HCT116 (cell line): ENCODE measurements around the gene C1QTNF2. TPM values are rescaled to one million over a fixed set of nuclear protein-coding genes. Genes with fewer than 3 reads are reported as not detected.

Experiments
- ATAC-seq: fragments of 200-7000 bp; cut with Tn5 transposase; 2 replicates; pipeline ENCODE4 v1.9.1; 2020; ENCODE audit warnings: mild to moderate bottlenecking, moderate library complexity
- BruUV-seq: library from RNA; stranded (reverse); fragments of 400-500 nt; replicated peaks from 2 replicates; lab custom pipeline; 2021; lab: Mats Ljungman, UMichigan
- CTCF ChIA-PET: fragments of 300-600 bp; sonication (Branson Sonifier 250); formaldehyde crosslinking; loops from one replicate; lab custom pipeline; 2021; ENCODE audit warnings: antibody characterized with exemption; lab: Charles Lee
- POLR2A ChIA-PET: fragments of 300-600, 350-600 bp; sonication (Branson Sonifier 250); formaldehyde crosslinking; loops from one replicate; lab custom pipeline; 2021; ENCODE audit warnings: antibody characterized with exemption; lab: Charles Lee
- RAD21 ChIA-PET, 2 experiments: fragments of 300-600 bp; sonication (Branson Sonifier 250); formaldehyde crosslinking; loops; one replicate each; lab custom pipeline; 2023; ENCODE audit warnings: low total read pairs in 2 of 2; ENCODE audit not compliant: uncharacterized antibody in 2 of 2, unreplicated experiment in 2 of 2, low non-redundant PET in 1 of 2; lab: Charles Lee
- DNase-seq: peaks from one replicate; pipeline ENCODE4 v3.0.0-alpha.2; 2010; ENCODE audit warnings: low read depth, low spot score
- H2AFZ ChIP-seq: fragments of 200-600 bp; shearing (Covaris generic), sonication (generic); 2 replicates; pipeline ENCODE4 v1.6.1; 2017; ENCODE audit warnings: low read depth, mixed run types, mixed read lengths, antibody characterized with exemption, low read length; ENCODE audit not compliant: poor library complexity, severe bottlenecking
- H3K27ac ChIP-seq: 2 replicates; pipeline ENCODE4 v1.5.1; 2012; ENCODE audit warnings: low read depth, low read length
- H3K27me3 ChIP-seq: fragments of 200-600 bp; sonication (generic); 2 replicates; pipeline ENCODE4 v1.6.1; 2016; ENCODE audit warnings: mixed run types, low read length, mixed read lengths; ENCODE audit not compliant: insufficient read depth
- H3K36me3 ChIP-seq, 2 experiments: fragments of 200-500 bp in 1 of 2; fragments of 200-600 bp in 1 of 2; sonication (Bioruptor generic) in 1 of 2; sonication (generic) in 1 of 2; 2 replicates each; pipeline versions ENCODE4 v1.5.1 to v1.6.1; 2014 to 2016; ENCODE audit warnings: low read length in 2 of 2, inconsistent platforms in 1 of 2, mixed read lengths in 1 of 2, mixed run types in 1 of 2; ENCODE audit not compliant: insufficient read depth in 2 of 2, control insufficient read depth in 1 of 2
- H3K4me1 ChIP-seq, 2 experiments: fragments of 200-600 bp in 1 of 2; sonication (generic) in 1 of 2; 2 replicates each; pipeline versions ENCODE4 v1.5.1 to v1.6.1; 2012 to 2017; ENCODE audit warnings: low read length in 2 of 2, inconsistent platforms in 1 of 2, mild to moderate bottlenecking in 1 of 2, mixed read lengths in 1 of 2, mixed run types in 1 of 2, moderate library complexity in 1 of 2; ENCODE audit not compliant: insufficient read depth in 2 of 2, control insufficient read depth in 1 of 2
- H3K4me2 ChIP-seq: fragments of 200-600 bp; sonication (generic); 2 replicates; pipeline ENCODE4 v1.6.1; 2017; ENCODE audit warnings: mixed run types, low read length, mixed read lengths
- H3K4me3 ChIP-seq, 2 experiments: fragments of 200-600 bp in 1 of 2; sonication (generic) in 1 of 2; replicated peaks in 1 of 2; 2 replicates each; pipeline ENCODE4 v1.5.1; 2011 to 2016; ENCODE audit warnings: low read length in 2 of 2, control low read depth in 1 of 2, low read depth in 1 of 2, mild to moderate bottlenecking in 1 of 2, mixed read lengths in 1 of 2, mixed run types in 1 of 2
- H3K79me2 ChIP-seq: fragments of 200-600 bp; sonication (generic); 2 replicates; pipeline ENCODE4 v1.6.1; 2017; ENCODE audit warnings: mild to moderate bottlenecking, mixed run types, low read length, moderate library complexity, mixed read lengths; ENCODE audit not compliant: insufficient read depth
- H3K9ac ChIP-seq: fragments of 200-600 bp; sonication (generic); 2 replicates; pipeline ENCODE4 v1.6.1; 2016; ENCODE audit warnings: low read length, mixed read lengths
- H3K9me2 ChIP-seq: fragments of 200-600 bp; sonication (generic), shearing (Covaris generic); 2 replicates; pipeline ENCODE4 v1.6.1; 2017; ENCODE audit warnings: mixed run types, mild to moderate bottlenecking, moderate library complexity; ENCODE audit not compliant: insufficient read depth
- H3K9me3 ChIP-seq, 2 experiments: fragments of 200-500 bp in 1 of 2; fragments of 200-600 bp in 1 of 2; sonication (Bioruptor generic) in 1 of 2; sonication (generic) in 1 of 2; 2 replicates each; pipeline ENCODE4 v1.6.1; 2014 to 2017; ENCODE audit warnings: low read length in 2 of 2, mixed read lengths in 2 of 2, inconsistent platforms in 1 of 2, low read depth in 1 of 2, mild to moderate bottlenecking in 1 of 2, mixed run types in 1 of 2, moderate library complexity in 1 of 2; ENCODE audit not compliant: control insufficient read depth in 1 of 2, insufficient read depth in 1 of 2
- H4K20me1 ChIP-seq: fragments of 200-600 bp; sonication (generic), shearing (Covaris generic); 2 replicates; pipeline ENCODE4 v1.6.1; 2017; ENCODE audit warnings: mixed run types, mild to moderate bottlenecking, moderate library complexity; ENCODE audit not compliant: insufficient read depth
- ELF1 ChIP-seq: IDR thresholded peaks from 2 replicates; pipeline ENCODE4 v1.6.1; 2012; ENCODE audit warnings: low read depth, borderline replicate concordance
- EZH2 ChIP-seq: fragments of 200-600 bp; sonication (generic); IDR thresholded peaks from 2 replicates; pipeline ENCODE4 v1.6.1; 2017; ENCODE audit warnings: antibody characterized with exemption, mixed run types
- EZH2phosphoT487 ChIP-seq: fragments of 200-600 bp; IDR thresholded peaks from 2 replicates; pipeline ENCODE4 v1.6.1; 2018; ENCODE audit warnings: antibody characterized with exemption, borderline replicate concordance
- JUND ChIP-seq: IDR thresholded peaks from 2 replicates; pipeline ENCODE4 v1.6.1; 2012
- POLR2AphosphoS5 ChIP-seq: IDR thresholded peaks from 2 replicates; pipeline ENCODE4 v1.6.1; 2011; ENCODE audit warnings: mild to moderate bottlenecking, low read depth, low read length, moderate library complexity
- SRF ChIP-seq: IDR thresholded peaks from 2 replicates; pipeline ENCODE4 v1.6.1; 2012; ENCODE audit warnings: low read depth
- TCF7L2 ChIP-seq: IDR thresholded peaks from 2 replicates; pipeline ENCODE4 v1.7.0; 2011; ENCODE audit warnings: borderline replicate concordance, inconsistent platforms; ENCODE audit not compliant: insufficient read depth, insufficient read length; ENCODE audit errors: extremely low read depth
- ZNF274 ChIP-seq: fragments of 200-500 bp; sonication (Bioruptor generic); IDR thresholded peaks from 2 replicates; pipeline ENCODE4 v1.6.1; 2014; ENCODE audit warnings: mild to moderate bottlenecking, low read depth, low read length, inconsistent platforms
- intact Hi-C: fragments of 100-400 bp; cut with micrococcal nuclease; formaldehyde crosslinking; loops from 2 replicates; pipeline ENCODE4 v1.10.0; 2022
- total RNA-seq: library from RNA; stranded (reverse); gene quantifications from one replicate; pipeline ENCODE4 v1.2.1, GENCODE V29; 2021; ENCODE audit not compliant: unreplicated experiment
- TF ChIP-seq, protein P1 (sequence below): IDR thresholded peaks from 2 replicates; pipeline ENCODE4 v1.6.1; 2012
- TF ChIP-seq, protein P2 (sequence below): IDR thresholded peaks from 2 replicates; pipeline ENCODE4 v1.6.1; 2012; ENCODE audit warnings: low read depth
- TF ChIP-seq, protein P3 (sequence below), 3 experiments: fragments of 200-600 bp in 1 of 3; sonication (generic) in 1 of 3; IDR thresholded peaks in 2 of 3; conservative IDR thresholded peaks in 1 of 3; 2 replicates each; pipeline ENCODE4 v1.5.1; 2012 to 2017; ENCODE audit warnings: low read depth in 2 of 3, low read length in 2 of 3, antibody characterized with exemption in 1 of 3, borderline replicate concordance in 1 of 3, control low read depth in 1 of 3, mild to moderate bottlenecking in 1 of 3, mixed read lengths in 1 of 3, mixed run types in 1 of 3, moderate library complexity in 1 of 3; ENCODE audit not compliant: insufficient read depth in 1 of 3
- TF ChIP-seq, protein P4 (sequence below): IDR thresholded peaks from 2 replicates; pipeline ENCODE4 v1.6.1; 2011; ENCODE audit warnings: mild to moderate bottlenecking, low read length, moderate library complexity; ENCODE audit not compliant: insufficient replicate concordance; ENCODE audit errors: extremely low read depth

The C1QTNF2 gene
- total RNA-seq, 1 experiment from 2014 or later, result 0.15 TPM

DNA sequence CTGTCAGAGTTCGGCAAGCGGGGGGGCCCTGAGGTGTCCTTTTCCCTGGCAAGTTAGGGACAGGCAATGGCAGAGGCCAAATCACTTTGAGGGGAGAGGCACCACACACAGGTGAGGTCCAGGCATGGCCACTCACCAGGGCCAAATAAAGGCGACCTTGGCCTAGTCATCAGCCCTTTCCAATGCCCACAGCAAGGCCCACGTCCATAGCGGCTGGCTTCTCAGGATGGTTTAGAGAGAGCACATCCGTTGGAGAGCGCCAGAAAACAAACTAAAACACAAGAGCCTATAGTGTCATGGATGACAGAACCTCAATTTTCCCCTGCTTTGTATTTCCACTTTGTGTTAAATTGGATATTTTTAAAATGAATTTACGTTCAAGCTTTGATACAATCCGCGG lies 65.1 kb downstream of the C1QTNF2 start:
- no peaks in the 10 kb centered on the region for H3K9me3 ChIP-seq
- no peak for TF ChIP-seq ELF1
- TF ChIP-seq, protein P1, sequence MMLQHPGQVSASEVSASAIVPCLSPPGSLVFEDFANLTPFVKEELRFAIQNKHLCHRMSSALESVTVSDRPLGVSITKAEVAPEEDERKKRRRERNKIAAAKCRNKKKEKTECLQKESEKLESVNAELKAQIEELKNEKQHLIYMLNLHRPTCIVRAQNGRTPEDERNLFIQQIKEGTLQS, result no peak
- no peak for TF ChIP-seq ZNF274
- TF ChIP-seq JUND, result no peak
- BruUV-seq, result no TSS peak
- H3K9me2 ChIP-seq, result no peaks in the 10 kb centered on the region
- H4K20me1 ChIP-seq, result no peaks in the 10 kb centered on the region
- no peak overlapping the region for H3K27ac ChIP-seq
- ATAC-seq (no peak), DNase-seq (no peak)
- no peak overlapping the region for H2AFZ ChIP-seq
- H3K27me3 ChIP-seq, result no peaks in the 10 kb centered on the region
- RAD21 ChIA-PET, result no interaction called here
- no peak overlapping the region for H3K4me3 ChIP-seq
- H3K4me2 ChIP-seq, result no peak overlapping the region
- CTCF ChIA-PET, result no interaction called here
- no peaks in the 10 kb centered on the region for H3K79me2 ChIP-seq
- H3K4me1 ChIP-seq, result 0 out of 4 replicates have a peak, but pooled peaks cover 0 to 4% of the 10 kb centered on the region in 2 experiments
- POLR2A ChIA-PET, result interaction anchor here (1.2 kb wide), 1 partner anchor 10 kb away, joined by 3 read pairs; no protein-coding TSS in a partner anchor
- intact Hi-C loops, result no loop called here
- H3K36me3 ChIP-seq, result no peaks in the 10 kb centered on the region
- H3K9ac ChIP-seq, result no peak overlapping the region

DNA sequence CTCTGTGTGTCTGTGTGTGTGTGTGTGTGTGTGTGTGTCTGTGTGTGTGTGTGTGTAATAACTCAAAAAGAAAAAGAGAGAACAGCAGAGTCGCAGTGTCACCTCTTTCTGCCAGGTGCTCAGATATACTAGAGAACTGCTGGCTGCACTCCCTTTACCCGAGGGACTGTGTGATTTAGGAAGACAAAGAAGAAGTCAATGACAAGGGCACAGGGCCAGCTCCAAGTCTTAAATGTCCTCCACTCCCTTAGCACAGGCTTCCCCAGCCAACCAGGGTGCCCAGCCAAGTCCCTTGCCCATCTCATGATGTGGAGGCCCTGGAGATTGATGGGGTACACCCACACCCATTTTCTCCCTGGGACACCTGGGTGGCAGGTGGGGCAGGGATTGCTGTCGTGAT lies 66.7 kb downstream of the C1QTNF2 start:
- no TSS peak for BruUV-seq
- no peaks in the 10 kb centered on the region for H3K79me2 ChIP-seq
- ChIA-PET RAD21 (no interaction called here), CTCF (no interaction called here), POLR2A (no interaction called here)
- ATAC-seq (no peak), DNase-seq (no peak)
- 0 out of 4 replicates have a peak, but pooled peaks cover 0 to 4% of the 10 kb centered on the region in 2 experiments for H3K4me1 ChIP-seq
- H4K20me1 ChIP-seq, result no peaks in the 10 kb centered on the region
- no peak overlapping the region for H2AFZ ChIP-seq
- no peaks in the 10 kb centered on the region for H3K9me3 ChIP-seq
- no peaks in the 10 kb centered on the region for H3K27me3 ChIP-seq
- no peak overlapping the region for H3K4me3 ChIP-seq
- no peak overlapping the region for H3K27ac ChIP-seq
- H3K4me2 ChIP-seq, result no peak overlapping the region
- intact Hi-C loops, result no loop called here
- no peaks in the 10 kb centered on the region for H3K36me3 ChIP-seq
- H3K9ac ChIP-seq, result no peak overlapping the region
- no peaks in the 10 kb centered on the region for H3K9me2 ChIP-seq
- TF ChIP-seq POLR2AphosphoS5, result no peak
- no peak for TF ChIP-seq SRF
- no peak for TF ChIP-seq EZH2
- TF ChIP-seq EZH2phosphoT487, result no peak
- TF ChIP-seq, protein P2, sequence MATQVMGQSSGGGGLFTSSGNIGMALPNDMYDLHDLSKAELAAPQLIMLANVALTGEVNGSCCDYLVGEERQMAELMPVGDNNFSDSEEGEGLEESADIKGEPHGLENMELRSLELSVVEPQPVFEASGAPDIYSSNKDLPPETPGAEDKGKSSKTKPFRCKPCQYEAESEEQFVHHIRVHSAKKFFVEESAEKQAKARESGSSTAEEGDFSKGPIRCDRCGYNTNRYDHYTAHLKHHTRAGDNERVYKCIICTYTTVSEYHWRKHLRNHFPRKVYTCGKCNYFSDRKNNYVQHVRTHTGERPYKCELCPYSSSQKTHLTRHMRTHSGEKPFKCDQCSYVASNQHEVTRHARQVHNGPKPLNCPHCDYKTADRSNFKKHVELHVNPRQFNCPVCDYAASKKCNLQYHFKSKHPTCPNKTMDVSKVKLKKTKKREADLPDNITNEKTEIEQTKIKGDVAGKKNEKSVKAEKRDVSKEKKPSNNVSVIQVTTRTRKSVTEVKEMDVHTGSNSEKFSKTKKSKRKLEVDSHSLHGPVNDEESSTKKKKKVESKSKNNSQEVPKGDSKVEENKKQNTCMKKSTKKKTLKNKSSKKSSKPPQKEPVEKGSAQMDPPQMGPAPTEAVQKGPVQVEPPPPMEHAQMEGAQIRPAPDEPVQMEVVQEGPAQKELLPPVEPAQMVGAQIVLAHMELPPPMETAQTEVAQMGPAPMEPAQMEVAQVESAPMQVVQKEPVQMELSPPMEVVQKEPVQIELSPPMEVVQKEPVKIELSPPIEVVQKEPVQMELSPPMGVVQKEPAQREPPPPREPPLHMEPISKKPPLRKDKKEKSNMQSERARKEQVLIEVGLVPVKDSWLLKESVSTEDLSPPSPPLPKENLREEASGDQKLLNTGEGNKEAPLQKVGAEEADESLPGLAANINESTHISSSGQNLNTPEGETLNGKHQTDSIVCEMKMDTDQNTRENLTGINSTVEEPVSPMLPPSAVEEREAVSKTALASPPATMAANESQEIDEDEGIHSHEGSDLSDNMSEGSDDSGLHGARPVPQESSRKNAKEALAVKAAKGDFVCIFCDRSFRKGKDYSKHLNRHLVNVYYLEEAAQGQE, result no peak
- no peak for TF ChIP-seq TCF7L2
- TF ChIP-seq JUND, result no peak
- TF ChIP-seq, protein P3, sequence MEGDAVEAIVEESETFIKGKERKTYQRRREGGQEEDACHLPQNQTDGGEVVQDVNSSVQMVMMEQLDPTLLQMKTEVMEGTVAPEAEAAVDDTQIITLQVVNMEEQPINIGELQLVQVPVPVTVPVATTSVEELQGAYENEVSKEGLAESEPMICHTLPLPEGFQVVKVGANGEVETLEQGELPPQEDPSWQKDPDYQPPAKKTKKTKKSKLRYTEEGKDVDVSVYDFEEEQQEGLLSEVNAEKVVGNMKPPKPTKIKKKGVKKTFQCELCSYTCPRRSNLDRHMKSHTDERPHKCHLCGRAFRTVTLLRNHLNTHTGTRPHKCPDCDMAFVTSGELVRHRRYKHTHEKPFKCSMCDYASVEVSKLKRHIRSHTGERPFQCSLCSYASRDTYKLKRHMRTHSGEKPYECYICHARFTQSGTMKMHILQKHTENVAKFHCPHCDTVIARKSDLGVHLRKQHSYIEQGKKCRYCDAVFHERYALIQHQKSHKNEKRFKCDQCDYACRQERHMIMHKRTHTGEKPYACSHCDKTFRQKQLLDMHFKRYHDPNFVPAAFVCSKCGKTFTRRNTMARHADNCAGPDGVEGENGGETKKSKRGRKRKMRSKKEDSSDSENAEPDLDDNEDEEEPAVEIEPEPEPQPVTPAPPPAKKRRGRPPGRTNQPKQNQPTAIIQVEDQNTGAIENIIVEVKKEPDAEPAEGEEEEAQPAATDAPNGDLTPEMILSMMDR (IDR thresholded peaks at IDR 0.05 in 2 of 3, conservative IDR thresholded peaks at IDR 0.05 in 1 of 3; ENCODE audit: borderline replicate concordance in 1 of 3, insufficient read depth in 1 of 3, low read depth in 2 of 3, low read length in 2 of 3), result no peak
- TF ChIP-seq, protein P4, sequence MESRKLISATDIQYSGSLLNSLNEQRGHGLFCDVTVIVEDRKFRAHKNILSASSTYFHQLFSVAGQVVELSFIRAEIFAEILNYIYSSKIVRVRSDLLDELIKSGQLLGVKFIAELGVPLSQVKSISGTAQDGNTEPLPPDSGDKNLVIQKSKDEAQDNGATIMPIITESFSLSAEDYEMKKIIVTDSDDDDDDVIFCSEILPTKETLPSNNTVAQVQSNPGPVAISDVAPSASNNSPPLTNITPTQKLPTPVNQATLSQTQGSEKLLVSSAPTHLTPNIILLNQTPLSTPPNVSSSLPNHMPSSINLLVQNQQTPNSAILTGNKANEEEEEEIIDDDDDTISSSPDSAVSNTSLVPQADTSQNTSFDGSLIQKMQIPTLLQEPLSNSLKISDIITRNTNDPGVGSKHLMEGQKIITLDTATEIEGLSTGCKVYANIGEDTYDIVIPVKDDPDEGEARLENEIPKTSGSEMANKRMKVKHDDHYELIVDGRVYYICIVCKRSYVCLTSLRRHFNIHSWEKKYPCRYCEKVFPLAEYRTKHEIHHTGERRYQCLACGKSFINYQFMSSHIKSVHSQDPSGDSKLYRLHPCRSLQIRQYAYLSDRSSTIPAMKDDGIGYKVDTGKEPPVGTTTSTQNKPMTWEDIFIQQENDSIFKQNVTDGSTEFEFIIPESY, result no peak
